Measurements from ENCODE around the gene MPG. TPM values are rescaled to one million over a fixed set of nuclear protein-coding genes. Genes with fewer than 3 reads are reported as not detected.

MPG gene
- polyA plus RNA-seq, 1 of the 3 experiments (the other 2 are of a cell fraction) = 98.3 TPM

GRCh38 chr16:83060-83603 lies 5.1 kb downstream of the MPG start:
- Histone ChIP-seq H3F3A (replicated peaks; ENCODE audit: insufficient read depth) (peaks cover 20% of the 10 kb centered on the region), H2AFZ (ENCODE audit: low read depth) (no peak overlapping the region), H3K4me1 (ENCODE audit: control insufficient read depth in 1 of 2, insufficient read depth in 2 of 2, low read depth in 1 of 2, low read length in 1 of 2) (peaks cover 11 to 23% of the 10 kb centered on the region in 2 experiments; a peak in 3 of 4 replicates), H3K9ac (no peak overlapping the region), H3K4me3 (ENCODE audit: low read depth in 2 of 2, low read length in 1 of 2) (no peak overlapping the region), H3K4me2 (no peak overlapping the region), H3K27ac (ENCODE audit: low read depth in 2 of 2, low read length in 1 of 2) (peak overlapping the region in 1 of 2 experiments; percentile 72; a peak in 1 of 4 replicates), H3K9me2 (no peaks in the 10 kb centered on the region), H3K36me3 (replicated peaks in 1 of 2; ENCODE audit: control insufficient read depth in 1 of 2, insufficient read depth in 2 of 2, low read length in 1 of 2) (peaks cover 15 to 38% of the 10 kb centered on the region in 2 experiments), H3K27me3 (ENCODE audit: insufficient read depth) (no peaks in the 10 kb centered on the region), H3K79me2 (ENCODE audit: insufficient read depth) (peaks cover 20% of the 10 kb centered on the region), H4K20me1 (ENCODE audit: insufficient read depth) (peaks cover 21% of the 10 kb centered on the region), H3K9me3 (no peaks in the 10 kb centered on the region)
- TF ChIP-seq TCF12 (IDR thresholded peaks at IDR 0.05) (no peak), NRF1 (IDR thresholded peaks at IDR 0.05; ENCODE audit: low read depth, low read length) (no peak), SMC3 (IDR thresholded peaks at IDR 0.05; ENCODE audit: low read depth, low read length) (no peak)
- TF ChIP-seq, protein P1, sequence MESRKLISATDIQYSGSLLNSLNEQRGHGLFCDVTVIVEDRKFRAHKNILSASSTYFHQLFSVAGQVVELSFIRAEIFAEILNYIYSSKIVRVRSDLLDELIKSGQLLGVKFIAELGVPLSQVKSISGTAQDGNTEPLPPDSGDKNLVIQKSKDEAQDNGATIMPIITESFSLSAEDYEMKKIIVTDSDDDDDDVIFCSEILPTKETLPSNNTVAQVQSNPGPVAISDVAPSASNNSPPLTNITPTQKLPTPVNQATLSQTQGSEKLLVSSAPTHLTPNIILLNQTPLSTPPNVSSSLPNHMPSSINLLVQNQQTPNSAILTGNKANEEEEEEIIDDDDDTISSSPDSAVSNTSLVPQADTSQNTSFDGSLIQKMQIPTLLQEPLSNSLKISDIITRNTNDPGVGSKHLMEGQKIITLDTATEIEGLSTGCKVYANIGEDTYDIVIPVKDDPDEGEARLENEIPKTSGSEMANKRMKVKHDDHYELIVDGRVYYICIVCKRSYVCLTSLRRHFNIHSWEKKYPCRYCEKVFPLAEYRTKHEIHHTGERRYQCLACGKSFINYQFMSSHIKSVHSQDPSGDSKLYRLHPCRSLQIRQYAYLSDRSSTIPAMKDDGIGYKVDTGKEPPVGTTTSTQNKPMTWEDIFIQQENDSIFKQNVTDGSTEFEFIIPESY (IDR thresholded peaks at IDR 0.05; ENCODE audit: borderline replicate concordance, low read depth) = no peak
- WGBS (ENCODE audit: low lambda C conversion rate) = 97% methylated on average over 19 of the region's 31 CpGs
- DNase-seq = no peak
- POLR2A ChIA-PET = no interaction called here
- CTCF ChIA-PET = interaction anchor here (0.6 to 27.8 kb wide), 4 partner anchors 14 to 97 kb away, joined by 3 to 793 read pairs (median 24); partner anchors contain the start of genes HBQ1 and RHBDF1

DNA sequence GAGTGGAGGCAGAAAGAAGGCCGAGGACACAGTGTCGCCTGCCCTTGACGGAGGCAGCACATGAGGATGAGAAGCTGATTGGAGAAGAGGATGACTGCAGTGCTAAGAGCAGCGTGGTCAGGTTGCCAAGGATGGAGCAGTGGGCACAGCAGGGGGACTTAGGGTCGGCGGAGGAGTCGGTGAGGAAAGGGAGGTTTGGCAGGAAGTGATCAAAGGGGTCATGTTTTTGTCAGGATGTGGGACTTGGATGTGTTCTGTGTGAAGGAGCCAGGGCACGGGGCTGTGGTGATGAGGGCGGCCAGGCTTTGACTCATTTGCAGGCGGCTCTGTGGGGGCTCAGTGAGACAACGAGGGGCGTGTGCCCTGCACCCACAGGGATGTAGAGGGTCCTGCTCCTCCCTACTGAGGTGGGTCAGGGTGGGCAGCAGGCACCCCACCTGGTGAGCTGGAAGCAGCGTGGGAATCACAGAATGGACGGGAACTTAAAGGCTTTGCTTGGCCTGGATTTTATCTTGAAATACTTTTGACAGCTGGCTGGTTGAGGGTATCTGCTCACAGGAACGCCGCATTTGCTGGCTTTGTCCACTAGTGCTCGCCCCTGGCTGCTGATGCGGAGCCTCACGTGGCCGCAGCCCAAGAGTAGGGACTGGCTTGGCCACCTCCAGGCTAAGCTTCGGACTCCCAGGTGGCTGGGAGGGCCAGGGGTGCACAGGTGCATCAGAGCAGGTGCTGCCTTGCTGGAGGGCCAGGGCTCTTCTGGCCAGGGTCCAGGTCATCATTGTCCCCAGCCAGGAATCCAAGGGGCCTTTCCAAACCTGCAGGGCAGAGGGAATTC lies 6.0 kb downstream of the MPG start:
- Histone ChIP-seq H3K36me3 (replicated peaks in 1 of 2; ENCODE audit: control insufficient read depth in 1 of 2, insufficient read depth in 2 of 2, low read length in 1 of 2) (peaks cover 15 to 43% of the 10 kb centered on the region in 2 experiments), H3K9me3 (no peaks in the 10 kb centered on the region), H3K9ac (no peak overlapping the region), H4K20me1 (ENCODE audit: insufficient read depth) (peaks cover 21% of the 10 kb centered on the region), H2AFZ (ENCODE audit: low read depth) (no peak overlapping the region), H3K27ac (ENCODE audit: low read depth in 2 of 2, low read length in 1 of 2) (peak overlapping the region in 1 of 2 experiments; percentile 72; a peak in 2 of 4 replicates), H3K4me3 (ENCODE audit: low read depth in 2 of 2, low read length in 1 of 2) (no peak overlapping the region), H3F3A (replicated peaks; ENCODE audit: insufficient read depth) (peaks cover 20% of the 10 kb centered on the region), H3K4me2 (peak overlapping the region; percentile 56), H3K4me1 (ENCODE audit: control insufficient read depth in 1 of 2, insufficient read depth in 2 of 2, low read depth in 1 of 2, low read length in 1 of 2) (peaks cover 4 to 23% of the 10 kb centered on the region in 2 experiments; a peak in 3 of 4 replicates), H3K9me2 (no peaks in the 10 kb centered on the region), H3K27me3 (ENCODE audit: insufficient read depth) (no peaks in the 10 kb centered on the region), H3K79me2 (ENCODE audit: insufficient read depth) (peaks cover 12% of the 10 kb centered on the region)
- TF ChIP-seq, protein P2, sequence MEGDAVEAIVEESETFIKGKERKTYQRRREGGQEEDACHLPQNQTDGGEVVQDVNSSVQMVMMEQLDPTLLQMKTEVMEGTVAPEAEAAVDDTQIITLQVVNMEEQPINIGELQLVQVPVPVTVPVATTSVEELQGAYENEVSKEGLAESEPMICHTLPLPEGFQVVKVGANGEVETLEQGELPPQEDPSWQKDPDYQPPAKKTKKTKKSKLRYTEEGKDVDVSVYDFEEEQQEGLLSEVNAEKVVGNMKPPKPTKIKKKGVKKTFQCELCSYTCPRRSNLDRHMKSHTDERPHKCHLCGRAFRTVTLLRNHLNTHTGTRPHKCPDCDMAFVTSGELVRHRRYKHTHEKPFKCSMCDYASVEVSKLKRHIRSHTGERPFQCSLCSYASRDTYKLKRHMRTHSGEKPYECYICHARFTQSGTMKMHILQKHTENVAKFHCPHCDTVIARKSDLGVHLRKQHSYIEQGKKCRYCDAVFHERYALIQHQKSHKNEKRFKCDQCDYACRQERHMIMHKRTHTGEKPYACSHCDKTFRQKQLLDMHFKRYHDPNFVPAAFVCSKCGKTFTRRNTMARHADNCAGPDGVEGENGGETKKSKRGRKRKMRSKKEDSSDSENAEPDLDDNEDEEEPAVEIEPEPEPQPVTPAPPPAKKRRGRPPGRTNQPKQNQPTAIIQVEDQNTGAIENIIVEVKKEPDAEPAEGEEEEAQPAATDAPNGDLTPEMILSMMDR (IDR thresholded peaks at IDR 0.05) = peak; percentile 20; the same call in 1 of the 2 replicates
- TF ChIP-seq MXI1 (IDR thresholded peaks at IDR 0.05; ENCODE audit: low read depth, low read length) = no peak
- WGBS (ENCODE audit: low lambda C conversion rate) = 81% methylated on average over 14 of the region's 21 CpGs
- ChIA-PET CTCF (interaction anchor here (0.6 to 27.8 kb wide), 6 partner anchors 9 to 96 kb away, joined by 3 to 793 read pairs (median 4); partner anchors contain the start of genes HBQ1 and RHBDF1), POLR2A (interaction anchor here (0.6 kb wide), 1 partner anchor 1646 kb away, joined by 6 read pairs; no protein-coding TSS in a partner anchor)
- DNase-seq = no peak
